HepG2 (cell line): ENCODE measurements around the gene RBM41. TPM values are rescaled to one million over a fixed set of nuclear protein-coding genes. Genes with fewer than 3 reads are reported as not detected.

ENCODE experiments used
- ATAC-seq: fragments of 200-7000 bp; cut with Tn5 transposase; 3 replicates; pipeline ENCODE4 v1.9.1; 2020; ENCODE audit warnings: mild to moderate bottlenecking, moderate library complexity
- BruUV-seq: library from RNA; stranded (reverse); fragments of 400-500 nt; replicated peaks from 2 replicates; lab custom pipeline; 2021; lab: Mats Ljungman, UMichigan
- CTCF ChIA-PET: fragments of 300-600 bp; formaldehyde crosslinking; extraction: SDS; loops from one replicate; lab custom pipeline; 2021; ENCODE audit warnings: low total read pairs, inconsistent platforms, low intra/inter-chr PET ratio; lab: Yijun Ruan, JAX
- POLR2A ChIA-PET: fragments of 350-600 bp; sonication (Branson Sonifier 250); formaldehyde crosslinking; loops from one replicate; lab custom pipeline; 2020; ENCODE audit warnings: antibody characterized with exemption, inconsistent platforms; lab: Yijun Ruan, JAX
- DNase-seq: peaks from one replicate; pipeline ENCODE4 v3.0.0-alpha.2; 2015; ENCODE audit warnings: low spot score
- FAIRE-seq: peaks from 3 replicates; lab custom pipeline; 2011; peaks lifted over from hg19 to GRCh38; lab: Jason Lieb, UNC
- H2AFZ ChIP-seq: one replicate; pipeline ENCODE4 v1.6.1; 2011; ENCODE audit warnings: low read length, inconsistent platforms
- H3K27ac ChIP-seq: fragments of 300-600 bp; 3 replicates; pipeline ENCODE4 v1.8.0; 2011; ENCODE audit warnings: mixed run types, mild to moderate bottlenecking, mixed read lengths, low read length, inconsistent platforms; ENCODE audit not compliant: insufficient read depth; ENCODE audit errors: extremely low read length
- H3K27me3 ChIP-seq, 2 experiments: fragments of 200-600 bp in 1 of 2; 2 replicates in 1 of 2; 3 replicates in 1 of 2; pipeline versions ENCODE4 v1.6.0 to v1.8.0; 2011; ENCODE audit warnings: low read length in 2 of 2, mild to moderate bottlenecking in 2 of 2, moderate library complexity in 2 of 2, inconsistent platforms in 1 of 2; ENCODE audit not compliant: insufficient read depth in 2 of 2, control insufficient read depth in 1 of 2
- H3K36me3 ChIP-seq, 2 experiments: fragments of 200-600 bp in 1 of 2; replicated peaks in 1 of 2; 2 replicates in 1 of 2; 3 replicates in 1 of 2; pipeline versions ENCODE4 v1.5.1 to v1.8.0; 2011; ENCODE audit warnings: low read length in 2 of 2, inconsistent platforms in 1 of 2; ENCODE audit not compliant: insufficient read depth in 2 of 2, control insufficient read depth in 1 of 2
- H3K4me1 ChIP-seq: 2 replicates; pipeline ENCODE4 v1.5.1; 2012; ENCODE audit warnings: low read length, inconsistent platforms; ENCODE audit not compliant: insufficient read depth
- H3K4me2 ChIP-seq: 2 replicates; pipeline ENCODE4 v1.6.0; 2011; ENCODE audit warnings: low read depth, low read length, inconsistent platforms
- H3K4me3 ChIP-seq, 3 experiments: fragments of 200-600 bp in 1 of 3; sonication (generic), shearing (Covaris generic) in 1 of 3; replicated peaks in 1 of 3; 2 replicates each; pipeline ENCODE4 v1.5.1; 2011 to 2016; ENCODE audit warnings: low read length in 3 of 3, inconsistent platforms in 2 of 3, low read depth in 2 of 3, mild to moderate bottlenecking in 2 of 3, control low read depth in 1 of 3, mixed read lengths in 1 of 3; ENCODE audit not compliant: insufficient read depth in 1 of 3
- H3K79me2 ChIP-seq: one replicate; pipeline ENCODE4 v1.6.1; 2011; ENCODE audit warnings: low read length, inconsistent platforms; ENCODE audit not compliant: insufficient read depth
- H3K9ac ChIP-seq: 2 replicates; pipeline ENCODE4 v1.6.0; 2011; ENCODE audit warnings: mild to moderate bottlenecking, low read depth, low read length, inconsistent platforms; ENCODE audit not compliant: insufficient read depth
- H3K9me3 ChIP-seq: 2 replicates; pipeline ENCODE4 v1.5.1; 2012; ENCODE audit warnings: mild to moderate bottlenecking, low read length
- H4K20me1 ChIP-seq: 2 replicates; pipeline ENCODE4 v1.6.0; 2011; ENCODE audit warnings: inconsistent platforms, mild to moderate bottlenecking, low read length, moderate library complexity; ENCODE audit not compliant: insufficient read depth
- AGO2 ChIP-seq: fragments of 200-400 bp; formaldehyde crosslinking; optimal IDR thresholded peaks from 2 replicates; pipeline ENCODE3; 2017; ENCODE audit warnings: mild to moderate bottlenecking, low read depth, low read length, moderate library complexity
- CHD2 ChIP-seq: IDR thresholded peaks from 2 replicates; pipeline ENCODE4 v1.6.1; 2011; ENCODE audit warnings: low read depth, low read length, improper control_type of control experiment
- FOXK2 ChIP-seq: fragments of 450-650 bp; IDR thresholded peaks from 2 replicates; pipeline ENCODE4 v1.6.1; 2016
- HNRNPH1 ChIP-seq: fragments of 200-400 bp; formaldehyde crosslinking; optimal IDR thresholded peaks from 2 replicates; pipeline ENCODE3; 2017; ENCODE audit warnings: mild to moderate bottlenecking, low read depth, low read length
- HOXA9 ChIP-seq: sonication (generic); formaldehyde crosslinking; IDR thresholded peaks from 2 replicates; pipeline ENCODE4 v1.8.1; 2022; ENCODE audit warnings: missing genetic modification reagents, mild to moderate bottlenecking, moderate library complexity, borderline replicate concordance
- IKZF1 ChIP-seq: fragments of 450-650 bp; IDR thresholded peaks from 2 replicates; pipeline ENCODE4 v1.7.1; 2016
- LCORL ChIP-seq, 2 experiments: fragments of 450-650 bp in 1 of 2; sonication (generic) in 1 of 2; formaldehyde crosslinking in 1 of 2; IDR thresholded peaks; 2 replicates each; pipeline versions ENCODE4 v1.5.0 to v1.6.1; 2017 to 2020; ENCODE audit warnings: antibody characterized with exemption in 1 of 2, missing genetic modification reagents in 1 of 2
- NFYC ChIP-seq: IDR thresholded peaks from 2 replicates; pipeline ENCODE4 v1.6.1; 2016; ENCODE audit warnings: missing genetic modification reagents, missing compliant biosample characterization
- NRL ChIP-seq: sonication (generic); formaldehyde crosslinking; IDR thresholded peaks from 2 replicates; pipeline ENCODE4 v1.5.0; 2020; ENCODE audit warnings: missing genetic modification reagents, mild to moderate bottlenecking, moderate library complexity, borderline replicate concordance
- RFX3 ChIP-seq: IDR thresholded peaks from 2 replicates; pipeline ENCODE4 v1.6.1; 2016; ENCODE audit warnings: missing biosample characterization, missing genetic modification reagents
- RORA ChIP-seq: sonication (generic); formaldehyde crosslinking; IDR thresholded peaks from 2 replicates; pipeline ENCODE4 v1.5.0; 2020; ENCODE audit warnings: mild to moderate bottlenecking, missing genetic modification reagents, moderate library complexity
- TEAD3 ChIP-seq: optimal IDR thresholded peaks from 2 replicates; pipeline ENCODE3; 2016; ENCODE audit warnings: borderline replicate concordance
- ZBTB25 ChIP-seq: IDR thresholded peaks from 2 replicates; pipeline ENCODE4 v1.6.1; 2018; ENCODE audit warnings: missing genetic modification reagents
- ZMYM4 ChIP-seq: sonication (generic); formaldehyde crosslinking; IDR thresholded peaks from 2 replicates; pipeline ENCODE4 v1.8.1; 2023; ENCODE audit warnings: mild to moderate bottlenecking, missing genetic modification reagents
- ZNF333 ChIP-seq: sonication (generic); formaldehyde crosslinking; IDR thresholded peaks from 2 replicates; pipeline ENCODE4 v1.4.0; 2020; ENCODE audit warnings: mild to moderate bottlenecking, missing genetic modification reagents, borderline replicate concordance
- ZNF543 ChIP-seq: sonication (generic); formaldehyde crosslinking; IDR thresholded peaks from 2 replicates; pipeline ENCODE4 v1.4.0; 2020; ENCODE audit warnings: mild to moderate bottlenecking, missing genetic modification reagents
- ZNF614 ChIP-seq: IDR thresholded peaks from 2 replicates; pipeline ENCODE4 v1.6.1; 2018; ENCODE audit warnings: missing biosample characterization, missing genetic modification reagents, inconsistent platforms, borderline replicate concordance
- ZNF75D ChIP-seq: sonication (generic); formaldehyde crosslinking; IDR thresholded peaks from 2 replicates; pipeline ENCODE4 v1.8.1; 2023; ENCODE audit warnings: missing genetic modification reagents, mild to moderate bottlenecking, borderline replicate concordance
- ZNF780A ChIP-seq: sonication (generic); formaldehyde crosslinking; IDR thresholded peaks from 2 replicates; pipeline ENCODE4 v1.8.0; 2022; ENCODE audit warnings: mild to moderate bottlenecking, missing genetic modification reagents, moderate library complexity
- WGBS: methylation state at CpG from one replicate; pipeline ENCODE4 v1.1.6; 2017; ENCODE audit warnings: low lambda C conversion rate; 5-methylcytosine and 5-hydroxymethylcytosine counted together
- in situ Hi-C: cut with HindIII; loops from 2 replicates; pipeline ENCODE4 v1.10.0; 2017; ENCODE audit warnings: low pct_unique_long_range_greater_than_20kb; ENCODE audit not compliant: extremely low pct_ligation_motif_present
- intact Hi-C: fragments of 100-400 bp; cut with micrococcal nuclease; formaldehyde crosslinking; loops from one replicate; pipeline ENCODE4 v1.10.0; 2022; ENCODE audit not compliant: unreplicated experiment
- polyA plus RNA-seq, 8 experiments: library from polyadenylated mRNA; depleted of rRNA in 3 of 8; stranded (reverse) in 7 of 8; unstranded in 1 of 8; fragments of >200 nt; fragmentation: Illumina TruSeq in 4 of 8; extraction: Trizol in 4 of 8; gene quantifications; 2 replicates each; pipeline versions ENCODE4 v1.2.1 to v1.2.3, GENCODE V29; 2011 to 2016; ENCODE audit warnings: low read depth in 4 of 8, missing spikeins in 1 of 8, mixed read lengths in 1 of 8; ENCODE audit not compliant: insufficient read depth in 1 of 8
- total RNA-seq, 5 experiments: library from RNA; depleted of rRNA; stranded (reverse); fragments of >200 nt; fragmentation: Illumina TruSeq; extraction: Trizol; gene quantifications; 2 replicates each; pipeline ENCODE4 v1.2.3, GENCODE V29; 2016; ENCODE audit warnings: low read depth in 1 of 5

Gene RBM41
- total and polyA plus RNA-seq, 2 of the 13 experiments (the other 11 are each of a cell fraction or from before 2014, with no cell fraction given), result 6.5 to 15.4 TPM

- TF ChIP-seq NRL (no peak), ZNF333 (CRISPR knock-in tag) (no peak), ZNF780A (CRISPR knock-in tag) (no peak)
Measured at GRCh38 chrX:107117993-107118321, 665 bp downstream of the RBM41 start (continued).

GRCh38 chrX:107107459-107107858 is 11.2 kb downstream of the RBM41 start:
- WGBS, result 100% methylated on average over 1 of the region's 1 CpG
- BruUV-seq, result no TSS peak
- Histone ChIP-seq H3K9ac (no peak overlapping the region), H2AFZ (no peak overlapping the region), H4K20me1 (no peaks in the 10 kb centered on the region), H3K4me2 (no peak overlapping the region), H3K4me3 (no peak overlapping the region), H3K27me3 (no peaks in the 10 kb centered on the region), H3K9me3 (no peaks in the 10 kb centered on the region), H3K36me3 (peaks cover 0 to 5% of the 10 kb centered on the region in 2 experiments; a peak in 2 of 5 replicates), H3K79me2 (no peaks in the 10 kb centered on the region), H3K4me1 (no peaks in the 10 kb centered on the region), H3K27ac (no peak overlapping the region)
- TF ChIP-seq LCORL (IDR thresholded peaks at IDR 0.05) (no peak), LCORL (CRISPR knock-in tag; IDR thresholded peaks at IDR 0.05) (no peak), RFX3 (CRISPR knock-in tag) (no peak)
- in situ Hi-C loops, result no loop called here
- intact Hi-C loops, result no loop called here
- FAIRE-seq, result no peak
- ChIA-PET CTCF (no interaction called here), POLR2A (no interaction called here)
- no peak for DNase-seq
- no peak for ATAC-seq

- H3K4me3 ChIP-seq, result no peak overlapping the region
- in situ Hi-C loops, result no loop called here
- no peak overlapping the region for H3K4me2 ChIP-seq
- H3K27me3 ChIP-seq, result no peaks in the 10 kb centered on the region
- no peak overlapping the region for H3K9ac ChIP-seq
- intact Hi-C loops, result no loop called here
- H3K27ac ChIP-seq, result no peak overlapping the region
- ChIA-PET CTCF (interaction anchor here (0.6 kb wide), 1 partner anchor 327 kb away, joined by 5 read pairs; no protein-coding TSS in a partner anchor), POLR2A (no interaction called here)
- H2AFZ ChIP-seq, result no peak overlapping the region
- H3K36me3 ChIP-seq, result 0 out of 5 replicates have a peak, but pooled peaks cover 0 to 5% of the 10 kb centered on the region in 2 experiments
- H3K9me3 ChIP-seq, result no peaks in the 10 kb centered on the region
- ATAC-seq (no peak), FAIRE-seq (no peak), DNase-seq (peak; percentile 3)
- 40% methylated on average over 1 of the region's 1 CpG for WGBS
- H3K4me1 ChIP-seq, result no peaks in the 10 kb centered on the region
- BruUV-seq, result no TSS peak
- H4K20me1 ChIP-seq, result no peaks in the 10 kb centered on the region
- H3K79me2 ChIP-seq, result no peaks in the 10 kb centered on the region
- TF ChIP-seq ZNF543, result no peak
- TF ChIP-seq IKZF1, result no peak
- TF ChIP-seq RORA (CRISPR knock-in tag), result no peak
- TF ChIP-seq FOXK2, result no peak
- TF ChIP-seq AGO2, result no peak
- no peak for TF ChIP-seq ZMYM4 (CRISPR knock-in tag)
- no peak for TF ChIP-seq ZNF75D (CRISPR knock-in tag)
- TF ChIP-seq ZNF614 (CRISPR knock-in tag), result no peak
- no peak for TF ChIP-seq HOXA9 (CRISPR knock-in tag)
- TF ChIP-seq ZBTB25 (CRISPR knock-in tag), result no peak
- TF ChIP-seq NFYC, result no peak
- TF ChIP-seq CHD2, result no peak
- TF ChIP-seq HNRNPH1, result no peak
- TF ChIP-seq TEAD3 (CRISPR knock-in tag), result peak; percentile 50
Measured at GRCh38 chrX:107102980-107103379, 15.6 kb downstream of the RBM41 start.
